Esophagus squamous epithelium (tissue), 4 donors: ENCODE data around the gene NUFIP1.

Source experiments
- POLR2A ChIP-seq, 4 donors: fragments of 450-650 bp; IDR thresholded peaks; one replicate each; pipeline ENCODE4 v1.6.1; 2017; ENCODE audit warnings: antibody characterized with exemption in 4 of 4, mild to moderate bottlenecking in 4 of 4, moderate library complexity in 3 of 4
- TF ChIP-seq, protein P1 (sequence below), 6 experiments: fragments of 450-650 bp in 4 of 6; fragments of 200-600 bp in 2 of 6; sonication (generic) in 2 of 6; IDR thresholded peaks; one replicate each; pipeline ENCODE4 v1.5.1; 2016 to 2019; ENCODE audit warnings: antibody characterized with exemption in 6 of 6, mild to moderate bottlenecking in 4 of 6, moderate library complexity in 4 of 6

DNA sequence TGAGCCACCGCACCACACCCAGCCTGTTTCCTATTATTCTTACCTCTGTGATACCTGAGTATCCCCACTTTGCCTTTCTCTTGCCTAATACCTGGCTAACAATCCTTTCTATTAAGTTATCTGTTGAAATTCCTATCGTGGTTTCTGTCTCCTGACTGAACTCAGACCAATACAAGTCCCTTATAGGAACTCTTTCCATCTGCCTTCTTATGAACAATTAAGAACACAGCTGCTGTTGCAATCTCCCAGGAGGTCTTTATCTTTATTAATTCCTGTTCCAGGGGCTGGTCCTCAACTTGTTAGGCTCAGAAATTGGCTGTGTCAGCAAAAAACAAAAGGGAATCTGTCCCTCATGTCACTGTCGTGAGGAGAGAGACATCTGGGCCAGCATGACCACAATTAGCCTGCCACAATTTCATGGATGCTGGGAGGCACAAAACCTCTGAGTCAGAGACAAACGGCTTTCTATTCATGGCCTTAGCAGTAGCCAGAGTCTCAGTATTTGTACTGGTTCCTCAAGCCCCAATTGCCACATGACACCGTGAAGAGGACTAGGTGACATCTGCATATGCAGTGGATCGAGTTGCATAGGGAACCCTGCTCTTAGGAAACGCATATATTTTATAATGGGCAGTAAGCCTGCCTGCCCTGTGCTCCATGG, 58.2 kb downstream of the NUFIP1 start:
- TF ChIP-seq, protein P1, sequence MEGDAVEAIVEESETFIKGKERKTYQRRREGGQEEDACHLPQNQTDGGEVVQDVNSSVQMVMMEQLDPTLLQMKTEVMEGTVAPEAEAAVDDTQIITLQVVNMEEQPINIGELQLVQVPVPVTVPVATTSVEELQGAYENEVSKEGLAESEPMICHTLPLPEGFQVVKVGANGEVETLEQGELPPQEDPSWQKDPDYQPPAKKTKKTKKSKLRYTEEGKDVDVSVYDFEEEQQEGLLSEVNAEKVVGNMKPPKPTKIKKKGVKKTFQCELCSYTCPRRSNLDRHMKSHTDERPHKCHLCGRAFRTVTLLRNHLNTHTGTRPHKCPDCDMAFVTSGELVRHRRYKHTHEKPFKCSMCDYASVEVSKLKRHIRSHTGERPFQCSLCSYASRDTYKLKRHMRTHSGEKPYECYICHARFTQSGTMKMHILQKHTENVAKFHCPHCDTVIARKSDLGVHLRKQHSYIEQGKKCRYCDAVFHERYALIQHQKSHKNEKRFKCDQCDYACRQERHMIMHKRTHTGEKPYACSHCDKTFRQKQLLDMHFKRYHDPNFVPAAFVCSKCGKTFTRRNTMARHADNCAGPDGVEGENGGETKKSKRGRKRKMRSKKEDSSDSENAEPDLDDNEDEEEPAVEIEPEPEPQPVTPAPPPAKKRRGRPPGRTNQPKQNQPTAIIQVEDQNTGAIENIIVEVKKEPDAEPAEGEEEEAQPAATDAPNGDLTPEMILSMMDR (IDR thresholded peaks at IDR 0.05): no peak
- TF ChIP-seq POLR2A (IDR thresholded peaks at IDR 0.05): no peak
